PFSK-1 (cell line): ENCODE data around the gene HMGB4.

Experiments used
- FOXP2 ChIP-seq: optimal IDR thresholded peaks from 2 replicates; pipeline ENCODE3; 2011; ENCODE audit warnings: borderline replicate concordance, control low read depth, inconsistent platforms; ENCODE audit not compliant: insufficient read depth; ENCODE audit errors: extremely low read length, extremely low read depth
- POLR2AphosphoS5 ChIP-seq: IDR thresholded peaks from 2 replicates; pipeline ENCODE4 v1.6.1; 2012; ENCODE audit warnings: low read depth, mild to moderate bottlenecking, control low read depth, low read length, moderate library complexity
- SIN3A ChIP-seq: IDR thresholded peaks from 2 replicates; pipeline ENCODE4 v1.6.1; 2012; ENCODE audit warnings: mild to moderate bottlenecking, low read length, moderate library complexity, borderline replicate concordance; ENCODE audit not compliant: insufficient read depth
- TAF1 ChIP-seq: IDR thresholded peaks from 2 replicates; pipeline ENCODE4 v1.6.1; 2012; ENCODE audit warnings: low read length, control low read depth, borderline replicate concordance; ENCODE audit not compliant: insufficient read depth
- TF ChIP-seq, protein P1 (sequence below), 2 experiments: IDR thresholded peaks; 2 replicates each; pipeline versions ENCODE4 v1.6.1 to v1.8.0; 2011 to 2012; ENCODE audit warnings: low read depth in 2 of 2, low read length in 2 of 2, control low read depth in 1 of 2, inconsistent platforms in 1 of 2, mild to moderate bottlenecking in 1 of 2, moderate library complexity in 1 of 2; ENCODE audit not compliant: insufficient read depth in 1 of 2

HMGB4 gene

DNA sequence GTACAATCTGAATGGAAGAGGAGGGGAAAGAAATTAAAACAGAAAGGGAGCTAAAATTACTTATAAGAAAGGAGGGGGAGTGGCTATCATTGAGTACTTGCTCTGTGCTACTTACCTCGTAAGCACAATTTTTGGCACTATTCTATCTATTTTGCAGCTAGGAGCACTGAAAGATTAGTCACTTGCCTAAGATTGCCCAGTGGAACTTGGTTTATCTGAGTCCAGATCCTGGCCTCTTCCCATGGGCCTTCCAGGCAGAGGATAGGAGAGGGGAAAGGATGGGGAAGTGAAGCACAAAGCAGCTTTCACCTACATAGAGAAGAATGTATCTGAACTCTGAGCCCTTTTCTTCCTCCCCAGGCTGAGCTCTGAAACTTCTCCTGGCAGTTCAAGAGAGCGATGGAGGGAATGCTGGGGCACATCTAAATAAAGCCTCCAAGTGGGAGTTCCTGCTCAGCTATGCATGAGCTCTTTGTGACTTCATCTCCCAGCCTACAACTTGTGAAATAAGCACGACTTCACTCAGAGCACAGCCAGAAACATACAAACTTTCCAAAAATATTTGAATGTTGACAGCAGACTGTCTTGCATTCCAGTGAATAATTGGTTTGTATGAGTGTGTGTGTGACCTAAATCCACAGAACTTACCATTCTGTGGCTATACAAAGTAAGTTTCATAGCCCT lies 29.4 kb downstream of the HMGB4 start:
- TF ChIP-seq SIN3A: no peak
- TF ChIP-seq, protein P1, sequence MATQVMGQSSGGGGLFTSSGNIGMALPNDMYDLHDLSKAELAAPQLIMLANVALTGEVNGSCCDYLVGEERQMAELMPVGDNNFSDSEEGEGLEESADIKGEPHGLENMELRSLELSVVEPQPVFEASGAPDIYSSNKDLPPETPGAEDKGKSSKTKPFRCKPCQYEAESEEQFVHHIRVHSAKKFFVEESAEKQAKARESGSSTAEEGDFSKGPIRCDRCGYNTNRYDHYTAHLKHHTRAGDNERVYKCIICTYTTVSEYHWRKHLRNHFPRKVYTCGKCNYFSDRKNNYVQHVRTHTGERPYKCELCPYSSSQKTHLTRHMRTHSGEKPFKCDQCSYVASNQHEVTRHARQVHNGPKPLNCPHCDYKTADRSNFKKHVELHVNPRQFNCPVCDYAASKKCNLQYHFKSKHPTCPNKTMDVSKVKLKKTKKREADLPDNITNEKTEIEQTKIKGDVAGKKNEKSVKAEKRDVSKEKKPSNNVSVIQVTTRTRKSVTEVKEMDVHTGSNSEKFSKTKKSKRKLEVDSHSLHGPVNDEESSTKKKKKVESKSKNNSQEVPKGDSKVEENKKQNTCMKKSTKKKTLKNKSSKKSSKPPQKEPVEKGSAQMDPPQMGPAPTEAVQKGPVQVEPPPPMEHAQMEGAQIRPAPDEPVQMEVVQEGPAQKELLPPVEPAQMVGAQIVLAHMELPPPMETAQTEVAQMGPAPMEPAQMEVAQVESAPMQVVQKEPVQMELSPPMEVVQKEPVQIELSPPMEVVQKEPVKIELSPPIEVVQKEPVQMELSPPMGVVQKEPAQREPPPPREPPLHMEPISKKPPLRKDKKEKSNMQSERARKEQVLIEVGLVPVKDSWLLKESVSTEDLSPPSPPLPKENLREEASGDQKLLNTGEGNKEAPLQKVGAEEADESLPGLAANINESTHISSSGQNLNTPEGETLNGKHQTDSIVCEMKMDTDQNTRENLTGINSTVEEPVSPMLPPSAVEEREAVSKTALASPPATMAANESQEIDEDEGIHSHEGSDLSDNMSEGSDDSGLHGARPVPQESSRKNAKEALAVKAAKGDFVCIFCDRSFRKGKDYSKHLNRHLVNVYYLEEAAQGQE (IDR thresholded peaks at IDR 0.05; ENCODE audit: insufficient read depth in 1 of 2, low read depth in 2 of 2, low read length in 2 of 2): no peak
- no peak for TF ChIP-seq TAF1
- no peak for TF ChIP-seq FOXP2

DNA sequence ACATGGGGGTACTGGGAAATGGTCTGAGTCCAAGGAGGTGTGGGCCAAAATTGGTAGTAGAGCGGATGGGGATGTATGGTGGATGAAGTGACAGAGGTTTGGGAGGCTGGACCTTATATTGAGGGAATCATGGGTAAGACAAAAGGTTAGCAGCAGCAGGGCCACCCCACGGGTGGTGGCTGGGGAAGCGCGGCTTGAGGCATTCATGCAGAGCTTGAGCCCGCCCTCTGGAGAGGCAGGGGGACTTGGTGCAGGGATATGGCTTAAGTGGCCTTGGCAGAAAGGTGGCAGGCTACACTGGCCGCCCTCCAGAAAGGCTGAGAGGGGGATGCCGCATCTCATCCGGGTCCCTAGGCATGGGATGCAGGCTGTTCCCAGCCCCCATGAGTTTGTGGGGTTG lies 31.5 kb downstream of the HMGB4 start:
- TF ChIP-seq, protein P1 (IDR thresholded peaks at IDR 0.05; ENCODE audit: insufficient read depth in 1 of 2, low read depth in 2 of 2, low read length in 2 of 2): no peak
- no peak for TF ChIP-seq TAF1
- no peak for TF ChIP-seq FOXP2
- no peak for TF ChIP-seq POLR2AphosphoS5
- TF ChIP-seq SIN3A: no peak

DNA sequence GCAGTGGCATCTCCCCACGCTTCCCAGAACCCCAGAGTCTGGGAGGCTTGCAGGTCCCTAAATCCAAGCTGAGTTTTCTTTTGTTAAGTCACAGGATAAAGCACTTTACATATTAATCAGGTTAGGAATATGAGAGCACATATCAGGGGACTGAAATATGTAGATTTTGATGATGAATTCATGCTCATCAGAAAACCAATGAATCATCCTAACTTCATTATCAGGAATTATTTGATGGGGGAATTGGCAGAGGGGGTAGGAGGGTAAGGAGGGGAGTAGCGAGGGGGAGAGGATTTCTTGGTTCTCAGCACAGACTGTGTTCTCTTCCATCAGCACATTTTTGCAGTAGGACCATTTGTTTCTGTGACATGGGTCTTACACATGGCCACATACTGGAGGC lies 32.1 kb downstream of the HMGB4 start:
- TF ChIP-seq SIN3A (no peak), TAF1 (no peak), POLR2AphosphoS5 (no peak), FOXP2 (no peak)
- TF ChIP-seq, protein P1 (IDR thresholded peaks at IDR 0.05; ENCODE audit: insufficient read depth in 1 of 2, low read depth in 2 of 2, low read length in 2 of 2): no peak

DNA sequence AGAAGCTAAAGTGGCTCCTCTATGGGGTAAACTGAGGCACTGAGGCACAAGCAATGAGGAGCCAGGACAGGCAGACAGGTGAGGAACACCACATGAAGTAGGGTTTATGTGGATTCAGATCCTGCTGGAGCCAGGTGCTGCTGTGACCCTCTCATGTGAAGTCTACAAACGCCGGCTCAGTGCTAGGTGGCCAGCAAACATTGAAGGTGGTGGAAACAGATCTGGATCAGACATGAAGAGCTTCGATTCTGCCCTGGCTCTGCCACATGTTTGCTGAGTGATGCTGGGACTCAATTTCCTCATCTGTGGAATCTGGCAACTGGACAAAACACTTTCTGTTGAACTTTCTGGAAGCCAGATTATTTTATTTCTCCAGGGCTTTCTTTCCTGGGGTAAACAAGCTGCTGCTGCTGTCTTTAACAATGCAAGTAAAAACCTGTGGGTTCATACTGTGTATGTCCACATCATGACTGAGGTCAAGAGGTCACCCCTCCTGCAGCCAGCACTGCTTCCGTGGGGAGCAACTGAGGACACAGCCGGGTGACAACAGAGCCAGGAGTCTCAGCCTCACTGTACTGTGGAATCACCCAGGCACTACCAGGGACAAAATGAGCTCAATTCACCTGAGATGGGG lies 33.3 kb downstream of the HMGB4 start:
- TF ChIP-seq SIN3A: no peak

DNA sequence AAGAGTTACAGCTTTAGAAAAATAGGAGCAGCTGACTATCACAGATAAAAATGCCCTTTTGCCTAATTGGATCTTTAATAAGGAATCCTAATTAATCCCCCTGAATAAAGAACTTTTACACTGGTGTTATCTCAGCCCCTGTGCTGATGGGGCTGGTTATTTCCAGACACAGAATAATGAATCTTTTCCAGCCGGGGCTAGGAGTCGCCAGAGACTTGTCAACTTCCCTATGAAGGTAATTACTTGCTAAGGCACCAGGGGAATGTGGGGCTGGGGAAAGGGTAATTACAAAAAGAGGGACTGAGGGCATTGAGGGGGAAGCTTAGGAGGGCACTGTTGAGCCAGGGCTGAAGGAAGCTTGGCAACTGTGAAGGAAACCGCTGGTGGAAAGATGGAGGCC lies 34.5 kb downstream of the HMGB4 start:
- TF ChIP-seq TAF1: no peak
- no peak for TF ChIP-seq SIN3A
- no peak for TF ChIP-seq POLR2AphosphoS5
- no peak for TF ChIP-seq FOXP2
- TF ChIP-seq, protein P1 (IDR thresholded peaks at IDR 0.05; ENCODE audit: insufficient read depth in 1 of 2, low read depth in 2 of 2, low read length in 2 of 2): no peak
